NB4 (cell line): Measurements from ENCODE around the gene DACT3.

Source experiments
- MAX ChIP-seq: IDR thresholded peaks from 2 replicates; pipeline ENCODE4 v1.6.1; 2011; ENCODE audit warnings: low read depth, low read length
- POLR2A ChIP-seq: IDR thresholded peaks from 2 replicates; pipeline ENCODE4 v1.6.1; 2011; ENCODE audit warnings: mild to moderate bottlenecking; ENCODE audit not compliant: insufficient read length; ENCODE audit errors: extremely low read depth
- TF ChIP-seq, protein P1 (sequence below): IDR thresholded peaks from one replicate; pipeline ENCODE4 v1.5.1; 2012; ENCODE audit warnings: low read depth, low read length

- TF ChIP-seq, protein P1, sequence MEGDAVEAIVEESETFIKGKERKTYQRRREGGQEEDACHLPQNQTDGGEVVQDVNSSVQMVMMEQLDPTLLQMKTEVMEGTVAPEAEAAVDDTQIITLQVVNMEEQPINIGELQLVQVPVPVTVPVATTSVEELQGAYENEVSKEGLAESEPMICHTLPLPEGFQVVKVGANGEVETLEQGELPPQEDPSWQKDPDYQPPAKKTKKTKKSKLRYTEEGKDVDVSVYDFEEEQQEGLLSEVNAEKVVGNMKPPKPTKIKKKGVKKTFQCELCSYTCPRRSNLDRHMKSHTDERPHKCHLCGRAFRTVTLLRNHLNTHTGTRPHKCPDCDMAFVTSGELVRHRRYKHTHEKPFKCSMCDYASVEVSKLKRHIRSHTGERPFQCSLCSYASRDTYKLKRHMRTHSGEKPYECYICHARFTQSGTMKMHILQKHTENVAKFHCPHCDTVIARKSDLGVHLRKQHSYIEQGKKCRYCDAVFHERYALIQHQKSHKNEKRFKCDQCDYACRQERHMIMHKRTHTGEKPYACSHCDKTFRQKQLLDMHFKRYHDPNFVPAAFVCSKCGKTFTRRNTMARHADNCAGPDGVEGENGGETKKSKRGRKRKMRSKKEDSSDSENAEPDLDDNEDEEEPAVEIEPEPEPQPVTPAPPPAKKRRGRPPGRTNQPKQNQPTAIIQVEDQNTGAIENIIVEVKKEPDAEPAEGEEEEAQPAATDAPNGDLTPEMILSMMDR = no peak
- no peak for TF ChIP-seq POLR2A
- TF ChIP-seq MAX = no peak
Measured at GRCh38 chr19:46654621-46655152, 6.3 kb downstream of the DACT3 start.
